Keratinocyte (primary cell): ENCODE results near the gene SPATA24. TPM values are rescaled to one million over a fixed set of nuclear protein-coding genes. Genes with fewer than 3 reads are reported as not detected.

ENCODE experiments used
- DNase-seq: peaks from one replicate; pipeline ENCODE4 v3.0.0-alpha.2; 2011; ENCODE audit warnings: low read depth, missing footprints, low spot score
- FAIRE-seq: peaks from 2 replicates; lab custom pipeline; 2011; peaks lifted over from hg19 to GRCh38; lab: Jason Lieb, UNC
- H2AFZ ChIP-seq: 2 replicates; pipeline ENCODE4 v1.6.0; 2012; ENCODE audit warnings: low read length, control low read depth, inconsistent platforms; ENCODE audit not compliant: control insufficient read depth
- H3K27ac ChIP-seq: 2 replicates; pipeline ENCODE4 v1.5.1; 2011; ENCODE audit warnings: low read length; ENCODE audit not compliant: control insufficient read depth, insufficient read depth
- H3K27me3 ChIP-seq: 3 replicates; pipeline ENCODE4 v1.6.0; 2011; ENCODE audit warnings: low read length; ENCODE audit not compliant: control insufficient read depth, insufficient read depth; ENCODE audit errors: extremely low read depth
- H3K36me3 ChIP-seq, 2 experiments: 2 replicates in 1 of 2; 3 replicates in 1 of 2; pipeline ENCODE4 v1.5.1; 2011; ENCODE audit warnings: low read length in 2 of 2, mild to moderate bottlenecking in 1 of 2; ENCODE audit not compliant: control insufficient read depth in 2 of 2, insufficient read depth in 2 of 2; ENCODE audit errors: extremely low read depth in 1 of 2
- H3K4me1 ChIP-seq: 3 replicates; pipeline ENCODE4 v1.5.1; 2011; ENCODE audit warnings: low read length; ENCODE audit not compliant: control insufficient read depth, insufficient read depth; ENCODE audit errors: extremely low read depth
- H3K4me2 ChIP-seq: 3 replicates; pipeline ENCODE4 v1.6.0; 2011; ENCODE audit warnings: low read depth, low read length; ENCODE audit not compliant: control insufficient read depth, insufficient read depth; ENCODE audit errors: extremely low read depth
- H3K4me3 ChIP-seq, 3 experiments: fragments of 200-600 bp in 1 of 3; sonication (generic) in 1 of 3; 2 replicates in 2 of 3; 3 replicates in 1 of 3; pipeline ENCODE4 v1.5.1; 2011 to 2016; ENCODE audit warnings: low read length in 3 of 3, mild to moderate bottlenecking in 3 of 3, control low read depth in 2 of 3, inconsistent platforms in 1 of 3, low read depth in 1 of 3, mixed read lengths in 1 of 3, mixed run types in 1 of 3, moderate library complexity in 1 of 3; ENCODE audit not compliant: control insufficient read depth in 2 of 3, insufficient read depth in 2 of 3; ENCODE audit errors: extremely low read depth in 1 of 3
- H3K79me2 ChIP-seq: 2 replicates; pipeline ENCODE4 v1.6.0; 2012; ENCODE audit warnings: low read length; ENCODE audit not compliant: control insufficient read depth, insufficient read depth
- H3K9ac ChIP-seq: 3 replicates; pipeline ENCODE4 v1.6.0; 2011; ENCODE audit warnings: low read length; ENCODE audit not compliant: control insufficient read depth, insufficient read depth; ENCODE audit errors: extremely low read depth
- H3K9me1 ChIP-seq: 3 replicates; pipeline ENCODE4 v1.6.0; 2011; ENCODE audit warnings: low read length; ENCODE audit not compliant: control insufficient read depth, insufficient read depth; ENCODE audit errors: extremely low read depth
- H3K9me3 ChIP-seq: 2 replicates; pipeline ENCODE4 v1.5.1; 2012; ENCODE audit warnings: low read depth, low read length; ENCODE audit not compliant: control insufficient read depth
- H4K20me1 ChIP-seq: 3 replicates; pipeline ENCODE4 v1.6.0; 2011; ENCODE audit warnings: low read length; ENCODE audit not compliant: control insufficient read depth, insufficient read depth; ENCODE audit errors: extremely low read depth
- CTCF ChIP-seq, 3 experiments: IDR thresholded peaks in 1 of 3; conservative IDR thresholded peaks in 1 of 3; optimal IDR thresholded peaks in 1 of 3; 2 replicates in 2 of 3; 3 replicates in 1 of 3; pipeline versions ENCODE3 to v1.5.1; 2011; ENCODE audit warnings: low read length in 3 of 3, mild to moderate bottlenecking in 3 of 3, moderate library complexity in 2 of 3, control low read depth in 1 of 3, inconsistent platforms in 1 of 3; ENCODE audit not compliant: insufficient read depth in 2 of 3; ENCODE audit errors: extremely low read depth in 1 of 3
- EZH2 ChIP-seq: IDR thresholded peaks from one replicate; pipeline ENCODE4 v1.6.1; 2012; ENCODE audit warnings: inconsistent platforms, mild to moderate bottlenecking, low read length, moderate library complexity
- dilution Hi-C: fragments of 300-500 bp; cut with MboI; formaldehyde crosslinking; loops from one replicate; pipeline ENCODE4 v1.7.0; 2020; ENCODE audit warnings: low sequenced_read_pairs; ENCODE audit not compliant: extremely low pct_ligation_motif_present
- polyA plus RNA-seq, 5 experiments: library from polyadenylated mRNA; depleted of rRNA in 3 of 5; stranded (reverse) in 3 of 5; stranded (forward) in 1 of 5; unstranded in 1 of 5; fragments of >200 nt; gene quantifications; 1 replicate in 1 of 5; 2 replicates in 3 of 5; 3 replicates in 1 of 5; pipeline versions ENCODE4 v1.2.1 to v1.2.3, GENCODE V29; 2011 to 2012; ENCODE audit warnings: missing spikeins in 2 of 5, low read depth in 1 of 5, low replicate concordance in 1 of 5

The SPATA24 gene
- polyA plus RNA-seq, 1 donor (not counting 4 experiments of a cell fraction or from before 2014, with no cell fraction given) = 4.9 TPM

- H3K36me3 ChIP-seq = peaks cover 0 to 2% of the 10 kb centered on the region in 2 experiments
- FAIRE-seq (no peak), DNase-seq (no peak)
- H3K4me1 ChIP-seq = peaks cover 34% of the 10 kb centered on the region
- no peak overlapping the region for H3K4me2 ChIP-seq
- H3K27ac ChIP-seq = no peak overlapping the region
- H3K4me3 ChIP-seq = no peak overlapping the region
- TF ChIP-seq EZH2 (no peak), CTCF (optimal IDR thresholded peaks at IDR 0.05 in 1 of 3, IDR thresholded peaks at IDR 0.05 in 1 of 3, conservative IDR thresholded peaks at IDR 0.05 in 1 of 3; ENCODE audit: extremely low read depth in 1 of 3, insufficient read depth in 2 of 3, low read length in 3 of 3) (no peak)
- H4K20me1 ChIP-seq = no peaks in the 10 kb centered on the region
- no peaks in the 10 kb centered on the region for H3K9me3 ChIP-seq
- H3K27me3 ChIP-seq = no peaks in the 10 kb centered on the region
- H3K79me2 ChIP-seq = no peaks in the 10 kb centered on the region
- H3K9me1 ChIP-seq = no peaks in the 10 kb centered on the region
- dilution Hi-C loops = no loop called here
- no peak overlapping the region for H3K9ac ChIP-seq
- H2AFZ ChIP-seq = no peak overlapping the region
Observed at GRCh38 chr5:139417214-139417613, 13.3 kb upstream of the SPATA24 start.

GRCh38 chr5:139416651-139417050, 12.8 kb upstream of the SPATA24 start:
- no peak overlapping the region for H3K4me2 ChIP-seq
- no peaks in the 10 kb centered on the region for H3K9me3 ChIP-seq
- H2AFZ ChIP-seq = no peak overlapping the region
- H3K79me2 ChIP-seq = no peaks in the 10 kb centered on the region
- no peak overlapping the region for H3K9ac ChIP-seq
- peaks cover 34% of the 10 kb centered on the region for H3K4me1 ChIP-seq
- no peaks in the 10 kb centered on the region for H3K9me1 ChIP-seq
- H3K36me3 ChIP-seq = peaks cover 0 to 2% of the 10 kb centered on the region in 2 experiments
- H3K4me3 ChIP-seq = no peak overlapping the region
- TF ChIP-seq CTCF (optimal IDR thresholded peaks at IDR 0.05 in 1 of 3, IDR thresholded peaks at IDR 0.05 in 1 of 3, conservative IDR thresholded peaks at IDR 0.05 in 1 of 3; ENCODE audit: extremely low read depth in 1 of 3, insufficient read depth in 2 of 3, low read length in 3 of 3) (no peak), EZH2 (no peak)
- H4K20me1 ChIP-seq = no peaks in the 10 kb centered on the region
- dilution Hi-C loops = no loop called here
- no peaks in the 10 kb centered on the region for H3K27me3 ChIP-seq
- no peak overlapping the region for H3K27ac ChIP-seq
- no peak for DNase-seq
- FAIRE-seq = no peak
